Kidney epithelial cell (primary cell): ENCODE data around the gene ZNF383. TPM values are rescaled to one million over a fixed set of nuclear protein-coding genes. Genes with fewer than 3 reads are reported as not detected.

Experiments
- DNase-seq: peaks from one replicate; pipeline ENCODE4 v3.0.0-alpha.2; 2010; ENCODE audit warnings: low read depth
- H3K27me3 ChIP-seq: 2 replicates; pipeline ENCODE4 v1.6.0; 2011; ENCODE audit warnings: low read length; ENCODE audit not compliant: control insufficient read depth, insufficient read depth
- H3K36me3 ChIP-seq: 2 replicates; pipeline ENCODE4 v1.5.1; 2011; ENCODE audit warnings: low read length; ENCODE audit not compliant: control insufficient read depth, insufficient read depth
- H3K4me3 ChIP-seq: 2 replicates; pipeline ENCODE4 v1.5.1; 2011; ENCODE audit warnings: low read depth, mild to moderate bottlenecking, control low read depth, low read length
- total RNA-seq: library from RNA; depleted of rRNA; stranded (reverse); fragments of >200 nt; gene quantifications from 2 replicates; pipeline ENCODE4 v1.2.3, GENCODE V29; 2015
- TF ChIP-seq, protein P1 (sequence below): IDR thresholded peaks from 2 replicates; pipeline ENCODE4 v1.5.1; 2011; ENCODE audit warnings: mild to moderate bottlenecking, moderate library complexity, low read length, control low read depth, inconsistent platforms; ENCODE audit not compliant: insufficient read depth, poor library complexity, severe bottlenecking

The ZNF383 gene
- total RNA-seq, 1 donor from 2014 or later: 9.1 TPM

DNA sequence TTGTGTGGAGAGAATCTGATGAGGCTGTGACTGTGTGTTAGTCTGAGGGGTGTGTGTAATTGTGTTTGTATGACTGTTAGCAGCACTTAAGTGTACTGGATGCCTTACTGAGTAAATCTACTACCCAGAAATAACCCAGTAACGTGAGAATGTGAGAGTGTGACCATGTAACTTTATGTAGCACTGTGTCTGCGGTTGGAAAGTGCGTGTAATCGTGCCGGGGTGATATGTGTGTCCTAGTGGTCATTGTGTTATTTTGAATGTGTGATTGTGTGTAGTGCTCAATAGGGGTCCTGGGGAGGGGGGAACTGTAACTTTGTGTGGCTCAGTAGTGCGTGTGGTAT is 550 bp downstream of the ZNF383 start:
- TF ChIP-seq, protein P1, sequence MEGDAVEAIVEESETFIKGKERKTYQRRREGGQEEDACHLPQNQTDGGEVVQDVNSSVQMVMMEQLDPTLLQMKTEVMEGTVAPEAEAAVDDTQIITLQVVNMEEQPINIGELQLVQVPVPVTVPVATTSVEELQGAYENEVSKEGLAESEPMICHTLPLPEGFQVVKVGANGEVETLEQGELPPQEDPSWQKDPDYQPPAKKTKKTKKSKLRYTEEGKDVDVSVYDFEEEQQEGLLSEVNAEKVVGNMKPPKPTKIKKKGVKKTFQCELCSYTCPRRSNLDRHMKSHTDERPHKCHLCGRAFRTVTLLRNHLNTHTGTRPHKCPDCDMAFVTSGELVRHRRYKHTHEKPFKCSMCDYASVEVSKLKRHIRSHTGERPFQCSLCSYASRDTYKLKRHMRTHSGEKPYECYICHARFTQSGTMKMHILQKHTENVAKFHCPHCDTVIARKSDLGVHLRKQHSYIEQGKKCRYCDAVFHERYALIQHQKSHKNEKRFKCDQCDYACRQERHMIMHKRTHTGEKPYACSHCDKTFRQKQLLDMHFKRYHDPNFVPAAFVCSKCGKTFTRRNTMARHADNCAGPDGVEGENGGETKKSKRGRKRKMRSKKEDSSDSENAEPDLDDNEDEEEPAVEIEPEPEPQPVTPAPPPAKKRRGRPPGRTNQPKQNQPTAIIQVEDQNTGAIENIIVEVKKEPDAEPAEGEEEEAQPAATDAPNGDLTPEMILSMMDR: no peak
- Histone ChIP-seq H3K36me3 (no peaks in the 10 kb centered on the region), H3K27me3 (no peaks in the 10 kb centered on the region), H3K4me3 (peak overlapping the region; percentile 90)
- no peak for DNase-seq

DNA sequence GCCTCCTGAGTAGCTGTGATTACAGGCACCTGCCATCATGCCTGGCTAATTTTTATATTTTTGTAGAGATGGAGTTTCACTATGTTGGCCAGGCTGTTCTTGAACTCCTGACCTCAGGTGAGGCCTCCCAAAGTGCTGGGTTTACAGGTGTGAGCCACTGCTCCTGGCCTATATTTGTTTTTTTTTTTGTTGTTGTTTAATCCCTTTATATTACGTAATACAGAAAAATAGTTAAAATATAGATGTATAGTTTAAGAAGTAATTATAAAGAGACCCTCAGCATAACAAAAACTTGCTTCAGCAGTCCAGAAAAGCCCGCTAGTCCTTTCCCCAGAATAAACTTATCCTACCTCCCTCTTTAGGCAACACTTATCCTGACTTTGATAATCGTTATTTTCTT is 2.4 kb downstream of the ZNF383 start:
- TF ChIP-seq, protein P1: no peak
- H3K27me3 ChIP-seq: no peaks in the 10 kb centered on the region
- no peak for DNase-seq
- no peak overlapping the region for H3K4me3 ChIP-seq
- H3K36me3 ChIP-seq: no peaks in the 10 kb centered on the region

DNA sequence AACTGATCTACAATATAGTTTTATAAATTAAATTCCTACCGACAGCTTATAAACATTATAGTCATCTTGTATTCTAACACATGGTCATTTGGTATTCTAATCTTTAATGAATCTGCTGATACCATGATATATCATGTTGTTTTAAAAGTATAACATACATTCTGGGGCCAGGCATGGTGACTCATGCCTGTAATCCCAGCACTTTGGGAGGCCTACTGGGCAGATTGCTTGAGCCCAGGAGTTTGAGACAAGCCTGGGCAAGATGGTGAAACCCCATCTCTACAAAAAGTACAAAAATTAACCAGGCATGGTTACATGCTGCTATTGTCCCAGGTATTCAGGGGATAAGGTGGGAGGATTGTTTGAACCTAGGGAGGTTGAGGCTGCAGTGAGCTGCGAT is 3.1 kb downstream of the ZNF383 start:
- TF ChIP-seq, protein P1: no peak
- H3K36me3 ChIP-seq: no peaks in the 10 kb centered on the region
- H3K27me3 ChIP-seq: no peaks in the 10 kb centered on the region
- no peak overlapping the region for H3K4me3 ChIP-seq
- DNase-seq: no peak

- Histone ChIP-seq H3K27me3 (no peaks in the 10 kb centered on the region), H3K36me3 (no peaks in the 10 kb centered on the region)
Measured at GRCh38 chr19:37226248-37226647, 8.2 kb downstream of the ZNF383 start.

GRCh38 chr19:37227996-37228395 is 10.0 kb downstream of the ZNF383 start:
- TF ChIP-seq, protein P1: peak; percentile 55
- no peaks in the 10 kb centered on the region for H3K36me3 ChIP-seq
- H3K4me3 ChIP-seq: no peak overlapping the region
- no peaks in the 10 kb centered on the region for H3K27me3 ChIP-seq
- DNase-seq: no peak

More at GRCh38 chr19:37226248-37226647, 8.2 kb downstream of the ZNF383 start:
- H3K4me3 ChIP-seq: no peak overlapping the region
- TF ChIP-seq, protein P1: no peak
- no peak for DNase-seq

- Histone ChIP-seq H3K36me3 (no peaks in the 10 kb centered on the region), H3K27me3 (no peaks in the 10 kb centered on the region), H3K4me3 (no peak overlapping the region)
- TF ChIP-seq, protein P1: no peak
- DNase-seq: no peak
Measured at GRCh38 chr19:37243206-37243632, 25.2 kb downstream of the ZNF383 start.
